Right renal pelvis (tissue), 4 donors: ENCODE results near the gene GFI1B. TPM values are rescaled to one million over a fixed set of nuclear protein-coding genes. Genes with fewer than 3 reads are reported as not detected.
"Not testable (repeated sequence)": the region's sequence is repeated elsewhere in the genome, so short reads cannot be mapped to it uniquely, and the experiment has no call there.

ENCODE experiments used
- DNase-seq, 4 donors: peaks; one replicate each; pipeline ENCODE4 v3.0.0-alpha.2; 2013; ENCODE audit warnings: low read depth in 4 of 4, low spot score in 3 of 4, missing footprints in 1 of 4
- polyA plus RNA-seq, 4 donors: library from polyadenylated mRNA; unstranded; fragments of 120-200 nt; gene quantifications; one replicate each; pipeline ENCODE4 v1.2.1, GENCODE V29; 2013; ENCODE audit not compliant: insufficient read length in 4 of 4

Gene GFI1B
- polyA plus RNA-seq, 4 donors: 0.57 to 2.1 (median 0.71) TPM

- DNase-seq: no peak
These were observed 28.3 kb downstream of the GFI1B start for GRCh38 chr9:133006731-133007352.

DNA sequence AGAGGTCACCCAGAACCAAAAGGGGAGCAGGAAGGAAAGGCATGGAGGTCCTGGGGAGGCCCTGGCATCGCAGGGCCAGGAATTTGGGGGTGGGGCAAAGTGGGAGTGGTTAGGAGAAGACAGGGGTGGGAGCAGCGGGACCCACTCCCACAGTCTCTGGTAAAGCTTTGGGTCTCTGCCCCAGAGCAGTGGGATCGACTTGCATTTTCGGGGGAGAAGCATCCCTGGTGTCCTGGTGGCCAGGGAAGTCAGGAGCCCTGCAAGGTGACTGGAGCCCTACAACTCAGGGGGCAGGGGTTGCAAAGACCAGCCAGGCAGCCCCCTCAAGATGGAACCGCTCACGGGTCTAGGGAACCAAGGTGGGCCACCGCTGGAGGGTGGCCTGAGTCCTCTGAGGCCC is 29.9 kb downstream of the GFI1B start:
- DNase-seq: no peak

DNA sequence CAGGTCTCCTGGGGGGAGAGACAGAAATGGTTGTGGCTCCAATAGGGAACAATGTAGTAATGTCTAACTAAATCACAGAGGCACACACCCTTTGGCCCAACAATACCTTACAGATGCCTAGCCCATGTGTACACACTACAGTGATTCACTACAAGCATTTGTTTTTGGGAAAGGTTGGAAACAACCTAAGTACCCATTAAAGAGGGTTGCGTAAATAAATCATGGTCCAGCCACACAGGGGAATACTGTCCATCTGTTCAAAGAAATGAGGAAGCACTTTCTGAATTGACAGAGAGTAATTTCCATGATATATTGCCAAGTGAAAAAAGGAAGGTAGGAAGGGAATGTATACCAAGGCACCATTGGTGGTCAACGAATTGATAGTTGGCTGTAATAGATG is 30.3 kb downstream of the GFI1B start:
- DNase-seq: no peak

- DNase-seq: no peak
These were observed 31.6 kb downstream of the GFI1B start for GRCh38 chr9:133009906-133010582.

DNA sequence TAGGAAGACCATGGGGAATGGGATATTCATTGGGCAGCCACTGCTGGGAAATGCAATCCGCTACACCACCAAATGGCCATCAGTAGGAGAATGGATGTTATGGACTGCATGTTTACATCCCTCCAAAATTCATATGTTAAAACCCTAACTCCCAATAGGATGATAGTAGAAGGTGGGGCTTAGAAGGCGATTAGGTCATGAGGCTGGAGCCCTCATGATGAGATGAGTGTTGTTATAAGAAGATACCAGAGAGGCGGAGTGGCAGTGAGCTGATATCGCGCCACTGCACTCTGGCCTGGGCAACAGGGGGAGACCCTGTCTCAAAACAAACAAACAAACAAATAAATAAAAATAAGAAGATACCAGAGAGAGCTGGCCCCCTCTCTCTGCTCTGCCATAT is 36.2 kb downstream of the GFI1B start:
- DNase-seq: no peak

GRCh38 chr9:133023117-133023890 is 44.8 kb downstream of the GFI1B start:
- no peak for DNase-seq

GRCh38 chr9:133026426-133026825 is 47.9 kb downstream of the GFI1B start:
- DNase-seq: no peak

- no peak for DNase-seq
These were observed 48.6 kb downstream of the GFI1B start for GRCh38 chr9:133027134-133027533.

DNA sequence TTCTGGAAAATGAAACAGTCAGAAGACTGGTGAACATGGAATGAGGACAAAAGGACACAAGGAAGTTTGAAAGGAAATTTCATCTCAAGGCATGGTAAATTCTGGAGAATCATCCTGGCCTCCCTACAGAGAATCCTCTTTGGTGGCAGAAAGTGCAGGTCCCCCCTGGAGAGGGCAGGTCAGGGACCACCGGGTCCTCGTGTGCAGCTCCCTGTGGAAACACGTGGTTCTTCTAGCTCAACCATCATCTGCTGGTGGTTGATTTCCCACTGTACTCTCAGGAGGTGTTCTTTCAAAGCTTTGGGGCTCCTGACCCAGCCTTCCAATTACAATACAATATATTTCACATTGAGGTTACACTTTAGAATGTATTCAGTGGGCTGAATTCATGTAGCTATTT is 49.7 kb downstream of the GFI1B start:
- no peak for DNase-seq

DNA sequence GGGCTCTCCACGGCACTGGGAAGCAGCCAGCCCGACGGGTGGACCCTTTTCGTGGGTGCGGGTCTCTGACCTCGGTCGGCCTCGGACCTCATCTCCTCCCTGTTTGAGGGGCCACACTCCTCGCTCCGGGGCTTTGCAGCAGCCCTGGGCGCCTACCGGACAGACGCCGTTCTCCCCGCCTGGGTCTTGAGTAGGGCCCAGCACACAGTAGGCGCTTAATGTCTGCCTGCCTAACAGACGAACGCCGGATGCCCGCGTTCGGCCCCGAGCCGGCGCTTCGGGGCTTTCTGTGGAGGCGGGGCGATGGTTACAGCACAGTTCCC is 51.5 kb downstream of the GFI1B start:
- DNase-seq: no peak

GRCh38 chr9:133030317-133031129 is 52.0 kb downstream of the GFI1B start, which contains the start of gene GTF3C5:
Gene GTF3C5, plus strand, starts transcription at chr9:133030997. Its CDS starts 15 bp downstream, at chr9:133031012.
- peak; percentile 89 to 99 (median 98) for DNase-seq

DNA sequence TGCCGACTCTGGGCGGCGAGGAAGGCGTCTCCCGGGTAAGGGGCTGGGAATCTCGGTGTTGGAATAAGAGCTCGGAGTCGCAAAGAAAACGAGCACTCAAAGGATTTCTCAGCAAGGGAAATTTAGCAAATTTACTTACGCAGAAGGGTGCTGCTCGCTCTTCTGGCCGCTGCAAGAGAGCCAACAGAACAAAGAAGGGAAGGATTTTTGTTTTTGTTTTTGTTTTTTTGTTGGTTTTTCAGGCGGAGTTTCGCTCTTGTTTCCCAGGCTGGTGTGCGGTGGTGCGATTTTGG is 52.6 kb downstream of the GFI1B start:
- no peak for DNase-seq

DNA sequence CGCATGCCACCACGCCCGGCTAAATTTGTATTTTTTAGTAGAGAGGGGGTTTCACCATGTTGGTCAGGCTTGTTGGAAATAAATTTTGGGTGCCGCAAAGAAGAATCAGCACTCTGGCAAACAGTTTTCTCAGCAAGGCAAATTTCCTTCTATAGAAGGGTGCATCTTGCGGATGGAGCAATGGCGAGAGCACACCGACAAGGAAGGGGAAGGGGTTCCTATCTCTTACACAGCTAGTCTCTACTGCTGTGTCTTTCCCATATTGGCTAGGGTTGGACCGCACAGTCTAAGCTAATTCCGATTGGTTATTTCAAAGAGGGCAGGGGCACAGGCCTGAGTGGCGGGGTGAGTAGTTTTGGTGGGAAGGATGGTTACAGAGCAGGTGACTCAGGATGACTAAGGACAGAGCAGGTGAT is 53.0 kb downstream of the GFI1B start:
- no peak for DNase-seq

DNA sequence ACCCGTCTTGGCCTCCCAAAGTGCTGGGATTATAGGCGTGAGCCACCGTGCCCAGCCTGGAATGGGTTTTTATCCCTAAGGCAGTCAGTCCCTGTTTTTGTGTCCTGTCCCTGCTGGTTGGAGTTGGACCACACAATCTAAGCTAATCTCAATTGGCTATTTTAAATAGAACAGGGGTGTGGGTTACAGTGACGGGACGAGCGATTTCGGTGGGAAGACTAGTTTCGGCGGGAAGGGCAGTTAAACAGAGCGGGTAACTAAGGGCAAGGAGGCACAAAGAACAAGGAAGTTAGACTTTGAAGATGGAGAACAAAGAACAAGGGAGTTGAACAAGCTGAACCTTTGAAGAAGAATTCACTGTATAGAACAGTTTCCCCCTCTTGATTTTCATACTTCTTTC is 53.7 kb downstream of the GFI1B start:
- DNase-seq: no peak

DNA sequence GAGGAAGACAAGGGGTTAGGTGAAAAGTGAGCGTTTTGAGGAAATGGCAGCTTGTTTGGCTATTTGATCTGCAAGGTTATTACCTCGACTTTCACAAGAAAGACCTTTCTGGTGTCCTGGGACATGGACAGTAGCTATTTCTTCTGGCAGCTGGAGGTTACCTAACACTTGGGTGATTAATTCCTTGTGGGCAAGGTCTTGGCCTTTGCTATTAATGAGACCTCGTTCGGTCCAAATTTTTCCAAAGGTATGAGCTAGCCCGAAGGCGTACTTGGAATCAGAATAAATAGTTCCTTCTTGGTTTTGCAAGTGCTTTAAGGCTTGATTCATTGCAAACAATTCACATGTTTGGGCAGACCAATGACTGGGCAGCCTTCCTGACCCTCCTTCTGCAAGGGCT is 57.2 kb downstream of the GFI1B start:
- no peak for DNase-seq

DNA sequence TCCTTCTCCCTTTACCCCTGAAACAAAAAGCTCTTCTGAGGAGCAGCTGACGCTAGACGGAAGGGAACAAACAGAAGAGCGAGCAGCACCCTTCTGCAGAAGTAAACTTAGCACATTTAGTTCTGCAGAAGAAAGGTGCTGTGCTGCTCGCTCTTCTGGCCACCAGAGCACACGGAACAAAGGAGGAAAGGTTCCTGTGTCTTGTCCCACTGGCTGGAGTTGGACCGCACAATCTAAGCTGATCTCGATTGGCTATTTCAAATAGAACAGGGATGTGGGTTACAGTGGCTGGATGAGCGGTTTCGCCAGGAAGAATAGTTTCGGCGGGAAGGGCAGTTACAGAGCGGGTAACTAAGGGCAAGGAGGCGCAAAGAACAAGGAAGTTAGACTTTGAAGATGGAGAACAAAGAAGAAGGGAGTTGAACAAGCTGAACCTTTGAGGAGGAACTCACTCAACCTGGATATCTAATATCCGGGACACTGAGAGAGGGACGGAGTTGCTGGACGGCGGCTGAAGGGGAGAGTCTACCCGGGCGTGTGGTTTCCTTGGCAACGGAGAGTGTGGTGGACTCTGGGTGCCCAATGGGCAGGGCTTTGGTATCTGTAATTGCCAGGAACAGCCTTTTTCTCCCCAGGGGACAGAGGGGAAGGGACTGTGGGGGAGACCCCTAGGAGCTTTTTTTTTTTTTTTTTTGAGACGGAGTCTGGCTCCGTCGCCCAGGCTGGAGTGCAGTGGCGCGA is 59.5 kb downstream of the GFI1B start:
- peak in 1 of 4 donors; percentile 16 for DNase-seq

DNA sequence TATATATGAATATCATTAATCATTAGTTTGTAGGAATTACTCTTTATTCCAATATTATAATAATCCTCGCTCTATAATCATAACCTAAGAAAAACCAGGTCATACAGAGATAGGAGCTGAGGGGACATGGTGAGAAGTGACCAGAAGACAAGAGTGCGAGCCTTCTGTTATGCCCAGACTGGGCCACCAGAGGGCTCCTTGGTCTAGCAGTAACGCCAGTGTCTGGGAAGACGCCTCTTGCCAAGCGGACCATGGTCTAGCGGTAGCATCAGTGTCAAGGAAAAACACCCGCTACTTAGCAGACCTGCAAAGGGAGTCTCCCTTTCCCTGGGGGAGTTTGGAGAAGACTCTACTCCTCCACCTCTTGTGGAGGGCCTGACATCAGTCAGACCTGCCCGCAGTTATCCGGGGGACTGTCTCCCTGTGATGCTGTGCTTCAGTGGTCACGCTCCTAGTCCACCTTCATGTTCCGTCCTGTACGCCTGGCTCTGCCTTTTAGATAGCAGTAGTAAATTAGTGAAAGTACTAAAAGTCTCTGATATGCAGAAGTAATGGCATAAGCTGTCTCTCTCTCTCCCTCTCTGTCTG is 62.5 kb downstream of the GFI1B start:
- DNase-seq: not testable (repeated sequence)
